Dendritic cell treated with granulocyte-macrophage colony-stimulating factor and Interleukin-4, amounts not matched to agents 40 ng/mL and 50 ng/mL, for 4 days (primary cell): ENCODE data around the gene H2AZ2.
"Not testable (repeated sequence)": the region's sequence is repeated elsewhere in the genome, so short reads cannot be mapped to it uniquely, and the experiment has no call there.

ENCODE experiments used
- H3K27ac Mint-ChIP-seq: one replicate; pipeline ENCODE4 v1.8.0; 2022; ENCODE audit warnings: mild to moderate bottlenecking, mixed read lengths
- H3K27me3 Mint-ChIP-seq: one replicate; pipeline ENCODE4 v1.8.0; 2022; ENCODE audit warnings: mild to moderate bottlenecking, mixed read lengths
- H3K36me3 Mint-ChIP-seq: one replicate; pipeline ENCODE4 v1.8.0; 2022; ENCODE audit warnings: low read depth, mixed read lengths
- H3K4me1 Mint-ChIP-seq: one replicate; pipeline ENCODE4 v1.8.0; 2022; ENCODE audit warnings: low read depth, mixed read lengths
- H3K4me3 Mint-ChIP-seq: one replicate; pipeline ENCODE4 v1.8.0; 2022; ENCODE audit warnings: mild to moderate bottlenecking, moderate library complexity, mixed read lengths
- H3K9me3 Mint-ChIP-seq: one replicate; pipeline ENCODE4 v1.8.0; 2022; ENCODE audit warnings: mixed read lengths
- intact Hi-C: fragments of 100-400 bp; cut with micrococcal nuclease; formaldehyde crosslinking; loops from one replicate; pipeline ENCODE4 v1.15.0; 2022

H2AZ2 gene

DNA sequence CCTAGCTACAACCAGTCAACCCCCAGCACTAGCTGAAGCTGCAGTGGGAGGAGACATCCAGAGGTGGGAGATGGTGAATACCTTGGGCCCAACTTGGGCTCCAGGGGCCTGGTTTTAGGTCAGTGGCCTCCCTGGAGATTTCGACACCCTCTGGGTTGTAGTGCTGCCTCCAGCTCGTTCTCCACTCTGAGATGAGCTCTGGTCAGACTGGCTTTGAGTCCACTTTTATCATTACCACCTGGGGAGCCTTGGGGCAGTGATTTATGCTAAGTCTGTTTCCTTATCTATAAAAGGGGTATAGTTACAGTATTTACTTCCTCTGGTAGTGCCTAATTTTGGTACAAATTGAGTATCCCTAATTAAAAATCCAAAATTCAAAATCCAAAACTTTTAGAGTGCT lies 28.6 kb downstream of the H2AZ2 start:
- Mint-ChIP-seq H3K36me3 (no peaks in the 10 kb centered on the region), H3K27ac (no peak overlapping the region), H3K4me1 (peaks cover 23% of the 10 kb centered on the region), H3K27me3 (no peaks in the 10 kb centered on the region), H3K9me3 (no peaks in the 10 kb centered on the region), H3K4me3 (no peak overlapping the region)
- intact Hi-C loops: no loop called here

DNA sequence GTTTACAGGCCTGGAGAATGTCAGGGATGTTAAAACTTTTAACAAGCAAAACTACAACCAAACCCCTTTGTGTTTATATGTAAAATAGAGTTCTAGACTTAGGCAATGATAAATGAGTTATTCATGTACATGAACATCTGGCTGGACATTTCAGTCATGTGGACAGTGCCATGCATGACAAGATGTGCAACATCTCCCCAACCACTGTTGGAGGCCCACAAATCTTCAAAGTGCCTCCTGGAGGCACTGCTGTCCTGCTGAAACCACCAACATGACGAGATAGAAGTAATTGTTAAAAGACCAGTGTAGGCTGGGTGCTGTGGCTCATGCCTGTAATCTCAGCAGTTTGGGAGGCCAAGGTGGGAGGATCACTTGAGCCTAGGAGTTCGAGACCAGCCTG lies 33.0 kb downstream of the H2AZ2 start:
- no peak overlapping the region for H3K4me3 Mint-ChIP-seq
- H3K9me3 Mint-ChIP-seq: no peaks in the 10 kb centered on the region
- intact Hi-C loops: no loop called here
- H3K4me1 Mint-ChIP-seq: no peaks in the 10 kb centered on the region
- H3K27me3 Mint-ChIP-seq: no peaks in the 10 kb centered on the region
- no peaks in the 10 kb centered on the region for H3K36me3 Mint-ChIP-seq
- H3K27ac Mint-ChIP-seq: no peak overlapping the region

DNA sequence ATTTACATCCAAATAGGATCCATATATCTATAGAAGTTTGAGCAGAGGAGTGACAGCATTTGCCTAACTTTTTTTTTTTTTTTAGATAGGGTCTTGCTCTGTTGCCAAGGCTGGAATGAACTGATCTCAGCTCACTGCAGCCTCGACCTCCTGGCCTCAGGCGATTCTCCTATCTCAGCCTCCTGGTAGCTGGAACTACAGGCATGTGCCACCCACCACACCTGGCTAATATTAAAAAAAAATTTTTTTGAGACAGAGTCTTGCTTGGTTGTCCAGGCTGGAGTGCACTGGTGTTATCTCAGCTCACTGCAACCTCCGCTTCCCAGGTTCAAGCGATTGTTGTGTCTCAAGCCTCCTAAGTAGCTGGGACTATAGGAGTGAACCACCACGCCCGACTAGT lies 36.3 kb downstream of the H2AZ2 start:
- intact Hi-C loops: no loop called here
- no peaks in the 10 kb centered on the region for H3K36me3 Mint-ChIP-seq
- H3K4me3 Mint-ChIP-seq: no peak overlapping the region
- no peaks in the 10 kb centered on the region for H3K9me3 Mint-ChIP-seq
- no peak overlapping the region for H3K27ac Mint-ChIP-seq
- H3K27me3 Mint-ChIP-seq: no peaks in the 10 kb centered on the region
- no peaks in the 10 kb centered on the region for H3K4me1 Mint-ChIP-seq

DNA sequence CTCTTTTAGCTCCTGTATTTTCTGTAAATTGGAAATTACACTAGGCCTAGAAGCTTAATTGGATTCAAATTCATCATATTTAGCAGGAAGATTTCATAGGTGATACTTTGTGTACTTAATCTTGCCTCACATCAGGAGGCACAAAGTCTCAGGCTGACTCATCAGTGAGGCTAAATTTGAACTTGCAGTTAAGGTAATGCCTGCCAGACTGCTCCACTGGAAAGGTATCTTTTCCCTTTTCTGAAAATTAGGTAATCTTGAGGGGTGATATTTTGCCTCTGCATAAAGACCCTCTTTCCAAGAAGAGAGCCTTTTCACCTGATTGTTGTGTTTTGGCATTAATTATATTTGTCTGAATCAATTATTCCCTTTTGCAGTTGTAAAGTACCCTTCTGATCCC lies 36.8 kb downstream of the H2AZ2 start:
- Mint-ChIP-seq H3K27me3 (no peaks in the 10 kb centered on the region), H3K4me3 (no peak overlapping the region), H3K4me1 (no peaks in the 10 kb centered on the region), H3K9me3 (no peaks in the 10 kb centered on the region), H3K27ac (no peak overlapping the region), H3K36me3 (no peaks in the 10 kb centered on the region)
- intact Hi-C loops: no loop called here

DNA sequence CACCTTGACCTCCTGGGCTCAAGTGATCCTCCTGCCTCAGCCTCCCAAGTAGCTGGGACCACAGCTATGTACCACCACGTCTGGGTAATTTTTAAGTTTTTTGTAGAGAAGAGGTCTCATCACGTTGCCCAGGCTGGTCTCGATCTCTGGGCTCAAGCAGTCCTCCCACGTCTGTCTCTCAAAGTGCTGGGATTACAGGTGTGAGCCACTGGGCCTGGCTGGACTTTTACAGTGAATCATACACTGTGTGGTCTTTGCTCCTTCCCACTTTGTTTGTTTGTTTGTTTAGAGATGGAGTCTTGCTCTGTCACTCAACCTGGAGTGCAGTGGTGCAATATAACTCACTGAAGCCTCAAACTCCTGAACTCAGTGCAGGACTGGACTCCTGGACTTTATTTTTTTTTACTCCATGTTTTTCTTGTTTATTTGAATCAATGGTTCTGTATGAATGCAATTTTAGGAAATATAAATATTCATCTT lies 38.9 kb downstream of the H2AZ2 start:
- H3K36me3 Mint-ChIP-seq: peaks cover 6% of the 10 kb centered on the region
- H3K27ac Mint-ChIP-seq: no peak overlapping the region
- intact Hi-C loops: no loop called here
- no peak overlapping the region for H3K4me3 Mint-ChIP-seq
- no peaks in the 10 kb centered on the region for H3K9me3 Mint-ChIP-seq
- H3K4me1 Mint-ChIP-seq: no peaks in the 10 kb centered on the region
- H3K27me3 Mint-ChIP-seq: no peaks in the 10 kb centered on the region

DNA sequence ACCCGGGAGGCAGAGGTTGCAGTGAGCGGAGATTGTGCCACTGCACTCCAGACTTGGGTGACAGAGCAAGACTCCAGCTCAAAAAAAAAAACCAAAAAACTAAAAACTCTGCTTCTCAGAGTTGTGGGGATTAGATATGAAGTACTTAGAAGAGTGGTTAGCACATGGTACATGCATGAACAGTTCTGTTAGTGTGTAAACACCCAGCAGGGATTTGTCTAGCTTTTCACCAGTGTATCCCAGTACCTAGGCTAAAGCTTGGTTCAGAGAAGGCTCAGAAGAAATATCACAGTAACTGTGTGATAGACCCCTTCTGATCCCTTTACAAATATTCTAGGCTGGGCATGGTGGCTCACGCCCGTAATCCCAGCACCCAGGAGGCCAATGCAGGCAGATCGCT lies 41.9 kb downstream of the H2AZ2 start:
- Mint-ChIP-seq H3K27ac (no peak overlapping the region), H3K4me3 (no peak overlapping the region), H3K27me3 (no peaks in the 10 kb centered on the region), H3K36me3 (peaks cover 36% of the 10 kb centered on the region), H3K4me1 (no peaks in the 10 kb centered on the region), H3K9me3 (no peaks in the 10 kb centered on the region)
- intact Hi-C loops: no loop called here

DNA sequence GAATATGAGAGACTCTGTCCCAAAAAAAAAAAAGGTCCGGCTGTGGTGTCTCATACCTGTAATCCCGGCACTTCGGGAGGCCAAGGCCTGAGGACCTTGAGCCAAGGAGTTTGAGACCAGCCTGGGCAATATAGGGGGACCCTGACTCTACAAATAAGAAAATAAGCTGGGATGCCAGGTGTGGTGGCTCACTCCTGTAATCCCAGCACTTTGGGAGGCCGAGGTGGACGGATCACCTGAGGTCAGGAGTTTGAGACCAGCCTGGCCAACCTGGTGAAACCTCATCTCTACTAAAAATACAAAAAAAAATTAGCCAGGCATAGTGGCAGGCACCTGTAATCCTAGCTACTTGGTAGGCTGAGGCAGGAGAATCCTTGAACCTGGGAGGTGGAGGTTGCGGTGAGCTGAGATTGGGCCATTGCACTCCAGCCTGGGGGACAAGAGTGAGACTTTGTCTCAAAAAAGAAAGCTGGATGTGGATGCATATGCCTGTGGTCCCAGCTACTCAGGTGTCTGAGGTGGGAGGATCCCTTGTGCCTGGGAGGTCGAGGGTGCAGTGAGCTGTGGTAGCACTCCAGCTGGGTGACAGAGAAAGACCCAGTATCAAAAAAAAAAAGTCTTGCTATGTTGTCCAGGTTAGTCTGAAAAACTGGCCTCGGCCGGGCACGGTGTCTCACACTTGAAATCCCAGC lies 43.9 kb downstream of the H2AZ2 start:
- peaks cover 55% of the 10 kb centered on the region for H3K36me3 Mint-ChIP-seq
- H3K4me1 Mint-ChIP-seq, H3K27ac Mint-ChIP-seq, intact Hi-C loops, H3K9me3 Mint-ChIP-seq, H3K4me3 Mint-ChIP-seq, H3K27me3 Mint-ChIP-seq: not testable (repeated sequence)

DNA sequence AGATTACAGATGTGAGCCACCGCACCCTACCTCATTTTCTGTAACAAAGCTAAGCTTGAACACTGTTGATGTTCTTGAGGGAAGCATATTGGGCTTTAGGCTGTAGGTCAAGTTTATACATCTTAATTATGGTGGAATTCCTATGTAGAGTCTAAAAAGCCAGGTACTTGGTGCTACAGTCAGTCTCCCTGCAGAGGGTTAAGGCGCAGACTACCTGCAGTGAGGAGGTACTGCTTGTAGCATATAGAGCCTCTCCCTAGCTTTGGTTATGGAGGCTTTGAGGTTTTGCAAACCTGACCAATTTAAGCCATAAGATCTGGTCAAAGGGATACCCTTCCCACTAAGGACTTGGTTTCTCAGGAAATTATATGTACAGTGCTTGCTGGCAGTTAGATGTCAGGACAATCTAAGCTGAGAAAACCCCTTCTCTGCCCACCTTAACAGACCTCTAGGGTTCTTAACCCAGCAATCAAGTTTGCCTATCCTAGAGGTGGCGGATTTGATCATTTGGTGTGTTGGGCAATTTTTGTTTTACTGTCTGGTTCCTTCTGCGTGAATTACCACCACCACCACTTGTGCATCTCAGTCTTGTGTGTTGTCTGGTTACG lies 45.4 kb downstream of the H2AZ2 start:
- peaks cover 12% of the 10 kb centered on the region for H3K4me1 Mint-ChIP-seq
- H3K9me3 Mint-ChIP-seq: no peaks in the 10 kb centered on the region
- no peak overlapping the region for H3K4me3 Mint-ChIP-seq
- intact Hi-C loops: no loop called here
- no peaks in the 10 kb centered on the region for H3K27me3 Mint-ChIP-seq
- H3K27ac Mint-ChIP-seq: no peak overlapping the region
- H3K36me3 Mint-ChIP-seq: peaks cover 67% of the 10 kb centered on the region

DNA sequence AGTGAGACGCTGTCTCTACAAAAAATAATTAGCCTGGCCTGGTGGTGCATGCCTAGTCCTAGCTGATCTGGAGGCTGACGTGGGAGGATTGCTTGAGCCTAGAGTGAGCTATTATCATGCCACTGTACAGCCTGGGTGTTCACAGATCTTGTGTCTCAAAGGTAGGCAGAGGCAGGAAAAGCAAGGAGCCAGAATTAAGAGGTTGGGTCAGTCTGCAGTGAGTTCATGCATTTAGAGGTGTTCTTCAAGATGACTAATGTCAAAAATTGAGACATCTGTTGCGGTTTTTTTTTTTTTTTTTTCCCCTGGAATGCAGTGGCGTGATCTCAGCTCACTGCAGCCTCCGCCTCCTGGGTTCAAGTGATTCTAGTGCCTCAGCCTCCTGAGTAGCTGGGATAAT lies 46.0 kb downstream of the H2AZ2 start:
- Mint-ChIP-seq H3K27ac (no peak overlapping the region), H3K4me1 (peaks cover 13% of the 10 kb centered on the region)

DNA sequence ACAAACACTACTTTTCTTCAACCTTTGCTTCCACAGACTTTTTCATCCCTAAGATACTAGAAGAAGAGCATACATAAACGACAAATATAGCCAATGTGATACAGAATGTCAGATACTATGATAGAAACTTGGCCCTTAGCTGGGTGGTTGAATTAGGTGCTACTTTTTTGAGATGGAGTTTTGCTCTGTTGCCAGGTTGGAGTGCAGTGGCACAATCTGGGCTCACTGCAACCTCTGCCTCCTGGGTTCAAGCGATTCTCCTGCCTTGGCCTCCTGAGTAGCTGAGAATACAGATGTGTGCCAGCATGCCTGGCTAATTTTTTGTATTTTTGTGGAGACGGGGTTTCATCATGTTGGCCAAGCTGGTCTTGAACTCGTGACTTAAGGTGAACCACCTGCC lies 47.9 kb downstream of the H2AZ2 start:
- Mint-ChIP-seq H3K9me3 (no peaks in the 10 kb centered on the region), H3K4me3 (no peak overlapping the region), H3K27me3 (no peaks in the 10 kb centered on the region), H3K27ac (no peak overlapping the region), H3K4me1 (peaks cover 13% of the 10 kb centered on the region), H3K36me3 (peaks cover 80% of the 10 kb centered on the region)
- intact Hi-C loops: loop anchor here (5.0 kb wide), 2 partner anchors 87 to 308 kb away; partner anchors contain the start of genes NUDCD3 and PURB

More for the DNA sequence above, 46.0 kb downstream of the H2AZ2 start:
- no peaks in the 10 kb centered on the region for H3K27me3 Mint-ChIP-seq
- no peaks in the 10 kb centered on the region for H3K9me3 Mint-ChIP-seq
- peaks cover 73% of the 10 kb centered on the region for H3K36me3 Mint-ChIP-seq
- H3K4me3 Mint-ChIP-seq: no peak overlapping the region
- intact Hi-C loops: no loop called here

DNA sequence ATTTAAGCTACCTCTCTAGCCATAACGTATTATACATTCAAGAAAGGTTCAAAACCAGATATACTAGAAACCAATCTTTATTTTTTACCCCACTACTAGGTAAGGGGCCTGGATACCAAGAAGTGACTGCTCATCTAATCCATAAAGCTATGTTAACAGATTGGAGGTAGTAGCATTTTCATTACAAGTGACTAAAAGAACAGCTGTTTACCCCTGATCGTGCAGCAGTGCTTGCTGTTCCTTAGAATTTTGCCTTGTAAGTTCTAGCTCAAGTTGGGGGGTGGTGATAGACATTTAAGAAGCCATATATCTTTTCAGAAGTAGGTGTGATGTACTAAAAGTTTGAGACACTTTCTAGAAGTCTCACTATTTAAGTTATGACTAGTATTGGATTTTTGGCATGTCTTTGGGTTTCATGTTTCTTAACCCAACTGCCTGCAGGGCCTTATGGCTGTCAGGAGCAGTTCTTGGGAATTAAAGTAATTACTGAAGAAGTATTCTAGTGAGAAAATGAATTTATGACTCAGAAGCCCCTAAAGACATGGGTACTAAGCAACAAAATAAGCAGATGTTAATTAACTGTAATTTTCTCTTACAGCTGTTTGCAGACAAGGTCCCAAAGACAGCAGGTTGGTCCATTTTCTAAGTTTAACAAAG lies 49.1 kb downstream of the H2AZ2 start:
- no peak overlapping the region for H3K27ac Mint-ChIP-seq
- H3K9me3 Mint-ChIP-seq: no peaks in the 10 kb centered on the region
- intact Hi-C loops: loop anchor here (5.0 kb wide), 2 partner anchors 89 to 306 kb away; partner anchors contain the start of genes NUDCD3 and PURB
- H3K36me3 Mint-ChIP-seq: peaks cover 73% of the 10 kb centered on the region
- peak overlapping the region; percentile 88 for H3K4me3 Mint-ChIP-seq
- peaks cover 13% of the 10 kb centered on the region for H3K4me1 Mint-ChIP-seq
- no peaks in the 10 kb centered on the region for H3K27me3 Mint-ChIP-seq

DNA sequence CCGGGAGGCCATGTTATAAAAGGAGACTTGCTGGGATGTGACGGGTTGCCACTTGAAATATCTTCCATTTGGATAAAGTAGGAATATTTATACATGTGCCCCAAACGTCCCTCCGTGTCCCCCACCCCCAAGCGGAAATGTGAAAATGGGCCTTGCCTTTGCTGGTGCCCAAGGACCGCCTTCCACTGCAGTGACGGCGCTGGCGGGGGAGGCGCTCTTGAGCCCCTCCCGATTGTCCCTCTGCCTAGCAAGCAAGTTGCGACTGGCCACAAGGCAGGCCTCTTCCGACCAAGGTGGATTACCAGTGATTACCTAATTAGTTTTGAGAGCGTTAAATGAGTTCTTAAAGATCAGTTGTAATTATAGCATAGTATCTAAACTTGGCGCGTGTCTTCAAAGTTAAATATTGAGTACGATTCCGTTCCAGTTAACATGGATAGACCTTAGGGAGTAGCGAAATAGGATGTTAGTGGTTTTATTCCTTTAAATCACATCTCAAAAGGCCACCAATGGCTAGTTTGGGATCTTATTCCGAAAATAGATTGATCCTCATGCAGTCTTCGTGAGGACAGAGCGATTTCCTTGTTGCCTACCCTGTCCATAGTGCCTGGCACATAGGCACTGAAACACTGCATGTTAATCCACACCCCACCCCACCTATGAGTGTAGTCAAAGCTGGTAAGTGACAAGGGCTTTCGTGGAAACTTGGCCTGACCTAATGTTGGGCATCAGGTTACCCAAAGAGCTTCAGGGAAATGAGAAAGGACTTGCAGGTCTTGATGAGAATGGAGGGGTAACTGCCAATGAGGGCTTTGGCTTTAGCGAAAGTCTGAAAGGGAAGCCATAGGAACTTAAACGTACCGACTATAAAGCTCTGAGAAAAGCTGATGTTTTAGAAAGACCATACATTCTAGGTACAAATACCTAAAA lies 50.3 kb downstream of the H2AZ2 start:
- intact Hi-C loops: loop anchor here (1.0 to 5.0 kb wide), 4 partner anchors 47 to 305 kb away; partner anchors contain the start of genes NUDCD3, PURB and TMED4
- Mint-ChIP-seq H3K9me3 (no peaks in the 10 kb centered on the region), H3K27me3 (no peaks in the 10 kb centered on the region), H3K36me3 (peaks cover 61% of the 10 kb centered on the region), H3K4me3 (peak overlapping the region; percentile 88), H3K4me1 (peaks cover 13% of the 10 kb centered on the region), H3K27ac (peak overlapping the region; percentile 93)

DNA sequence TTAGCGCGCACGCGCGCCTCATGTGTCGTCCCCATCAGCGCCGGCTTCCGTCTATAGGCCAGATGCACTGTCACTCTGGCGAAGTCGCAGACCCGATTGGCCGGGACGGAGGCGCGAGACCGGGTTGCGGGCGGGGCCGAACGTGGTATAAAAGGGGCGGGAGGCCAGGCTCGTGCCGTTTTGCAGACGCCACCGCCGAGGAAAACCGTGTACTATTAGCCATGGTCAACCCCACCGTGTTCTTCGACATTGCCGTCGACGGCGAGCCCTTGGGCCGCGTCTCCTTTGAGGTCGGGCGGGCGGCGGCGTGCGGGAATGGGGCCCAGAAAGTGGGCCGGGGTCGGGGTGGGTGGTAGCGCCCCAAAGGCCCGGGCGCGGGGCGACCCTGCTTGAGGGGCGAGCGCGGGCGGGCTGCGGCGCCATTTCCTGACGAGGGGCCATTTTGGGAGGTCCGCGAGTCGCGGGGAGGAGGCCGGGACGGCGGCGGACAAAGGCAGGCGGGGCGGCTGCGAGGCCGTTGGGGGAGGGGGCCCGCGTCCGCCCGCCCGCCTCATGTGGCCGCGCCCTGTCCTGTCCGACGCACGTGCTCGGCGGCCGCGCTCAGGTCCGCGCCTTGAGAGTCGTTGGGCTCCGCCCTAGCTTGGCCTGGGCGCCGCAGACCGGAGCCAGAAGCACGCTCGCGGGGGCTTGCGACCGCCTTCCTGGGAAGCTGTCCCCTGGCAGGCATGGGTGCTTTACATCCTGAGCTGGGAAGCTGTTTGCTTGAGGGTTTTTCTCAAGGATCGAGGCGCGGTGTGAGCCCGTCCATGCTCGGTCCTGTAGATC lies 51.2 kb downstream of the H2AZ2 start, which contains the start of gene PPIA:
TSS of gene PPIA (plus strand) at position 178 of the 825 bp plus-strand sequence. CDS start at position 222, 44 bp downstream.
- Mint-ChIP-seq H3K9me3 (no peaks in the 10 kb centered on the region), H3K36me3 (peaks cover 52% of the 10 kb centered on the region)

More for the DNA sequence above, 51.2 kb downstream of the H2AZ2 start, which contains the start of gene PPIA:
- Mint-ChIP-seq H3K27me3 (no peaks in the 10 kb centered on the region), H3K4me1 (peaks cover 13% of the 10 kb centered on the region), H3K4me3 (peak within 1 kb of the TSS; percentile 88), H3K27ac (peak within 1 kb of the TSS; percentile 93)
- intact Hi-C loops: loop anchor here (1.0 to 5.0 kb wide), 6 partner anchors 46 to 304 kb away; partner anchors contain the start of genes NUDCD3, OGDH, PURB and TMED4
